ENCODE measurements around the gene MME.

The MME gene

DNA sequence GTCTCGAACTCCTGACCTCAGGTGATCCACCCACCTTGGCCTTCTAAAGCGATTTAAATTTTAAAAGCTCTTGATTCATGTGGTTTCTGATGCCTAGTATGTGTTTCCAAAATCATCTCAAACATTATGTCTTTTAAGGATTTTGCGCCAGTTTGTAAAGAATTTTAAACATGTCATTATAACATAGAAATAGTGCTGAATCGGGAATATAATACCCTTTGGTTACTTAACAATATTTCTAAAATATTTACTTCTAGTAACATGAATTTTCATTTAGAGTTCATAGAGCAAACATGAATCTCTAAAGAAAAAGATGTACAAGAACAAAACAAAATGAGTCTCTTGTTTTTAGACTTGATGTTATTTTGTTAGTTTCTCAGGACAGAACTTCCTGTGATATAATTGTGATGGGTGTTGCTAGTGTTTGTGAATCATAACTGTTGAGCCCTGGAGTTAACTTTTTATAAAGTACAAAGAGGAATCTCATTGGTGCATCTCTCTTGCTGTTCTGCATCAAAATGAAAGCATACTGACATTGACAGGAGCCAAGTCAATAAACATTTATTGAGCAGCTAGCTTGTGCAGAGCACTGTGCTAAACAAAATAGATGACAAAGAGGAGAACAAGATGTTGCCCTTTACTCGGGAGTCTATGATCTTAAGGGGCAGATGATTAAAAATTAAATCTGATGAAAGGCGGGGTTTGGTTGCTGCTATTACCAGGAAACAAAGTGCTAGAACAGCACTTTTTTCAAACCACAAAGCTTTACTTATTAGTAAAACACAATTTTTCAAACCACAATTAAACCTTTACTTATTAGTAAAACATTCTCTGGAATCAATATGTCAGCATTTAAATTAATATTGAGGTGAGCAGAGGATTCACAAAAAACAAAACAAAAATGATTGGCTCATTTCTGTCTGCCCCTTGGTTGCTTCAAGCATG, 73.4 kb downstream of the MME start:
- no peak for DNase-seq

DNA sequence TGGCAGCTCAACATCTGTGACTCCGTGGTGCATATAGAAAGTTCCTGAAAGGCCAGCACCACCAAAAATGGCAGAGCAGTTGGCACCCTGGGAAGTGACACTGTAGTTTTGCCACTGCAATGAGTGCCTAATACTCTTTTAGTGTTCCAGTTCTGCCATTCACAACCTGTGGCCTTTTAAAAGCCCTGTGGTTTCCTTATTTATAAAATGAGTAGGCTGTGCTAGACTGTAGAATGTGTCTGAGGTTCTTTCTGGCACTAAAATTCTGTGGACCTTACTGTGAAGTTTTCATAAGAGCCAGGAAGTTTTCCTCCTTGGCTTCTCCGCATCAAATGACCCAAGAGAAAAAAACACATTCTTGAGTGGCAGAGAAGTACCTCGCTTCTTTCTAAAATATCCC, 74.1 kb downstream of the MME start:
- no peak for DNase-seq

GRCh38 chr3:155158346-155159037, 78.4 kb downstream of the MME start:
- DNase-seq, result no peak

DNA sequence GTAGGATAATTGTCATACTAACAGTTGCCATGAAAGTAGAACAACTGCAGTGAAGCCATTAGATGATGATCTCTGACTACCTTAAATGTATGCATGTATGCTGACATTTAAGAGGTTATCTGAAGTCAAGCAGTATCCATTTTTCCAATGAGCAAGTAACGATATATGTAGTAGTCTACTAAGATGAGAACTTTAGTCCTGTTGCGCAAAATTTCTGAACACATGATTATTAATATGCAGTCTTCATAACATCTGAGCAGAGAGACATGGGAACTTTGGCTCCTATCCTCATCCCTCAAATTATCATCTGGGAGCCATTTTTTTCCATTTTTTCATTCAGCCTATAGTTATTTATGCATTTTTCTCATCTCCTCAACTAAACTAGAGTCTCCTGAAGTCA, 79.2 kb downstream of the MME start:
- DNase-seq, result no peak

DNA sequence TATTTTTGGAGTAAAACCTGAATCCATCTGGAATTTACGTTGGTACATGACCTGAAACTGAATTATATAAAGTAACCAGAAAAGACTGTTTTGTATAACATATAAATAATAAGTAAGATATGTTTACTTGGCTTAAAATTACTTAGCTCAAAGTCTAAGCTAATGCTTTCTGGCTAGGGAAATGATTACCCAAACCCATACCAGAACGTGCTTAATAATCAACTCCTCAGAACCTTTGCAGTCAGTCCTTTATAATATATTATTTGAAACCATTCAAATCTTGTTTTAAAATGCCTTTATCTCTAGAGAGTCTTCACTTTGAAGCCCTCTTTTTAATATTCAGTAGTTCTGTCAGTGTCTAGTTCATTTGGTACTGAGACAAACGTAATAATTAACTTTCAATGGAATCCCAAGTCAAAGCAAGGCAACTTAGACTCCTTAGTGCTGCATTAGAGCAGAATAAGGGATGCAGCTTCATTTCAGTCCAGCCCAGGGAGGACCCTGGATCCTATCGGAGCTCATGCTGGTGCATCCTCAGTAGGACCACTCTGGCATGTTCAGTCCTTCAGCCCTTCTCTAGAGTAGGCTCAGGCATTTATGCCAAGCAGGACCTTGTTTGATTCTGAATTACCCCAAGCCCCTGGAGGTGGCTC, 81.6 kb downstream of the MME start:
- no peak for DNase-seq

DNA sequence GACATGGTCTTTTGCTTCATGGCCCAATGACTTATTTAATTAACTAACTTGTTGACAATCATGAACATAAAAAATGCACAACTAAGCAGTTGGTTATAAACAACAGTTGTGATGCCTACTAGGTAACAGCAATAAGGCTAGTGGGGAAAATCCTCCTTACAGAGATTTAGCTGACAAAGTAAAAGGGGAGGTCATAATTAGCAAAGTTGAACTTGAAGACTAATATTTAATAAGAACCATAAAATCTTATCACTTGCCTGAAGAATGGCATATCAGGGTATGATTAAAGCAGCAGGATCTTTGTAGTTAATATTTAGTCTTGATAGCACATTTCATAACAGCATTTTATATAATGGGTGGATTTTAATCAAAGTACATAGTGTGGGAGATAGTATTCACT, 84.2 kb downstream of the MME start:
- no peak for DNase-seq

DNA sequence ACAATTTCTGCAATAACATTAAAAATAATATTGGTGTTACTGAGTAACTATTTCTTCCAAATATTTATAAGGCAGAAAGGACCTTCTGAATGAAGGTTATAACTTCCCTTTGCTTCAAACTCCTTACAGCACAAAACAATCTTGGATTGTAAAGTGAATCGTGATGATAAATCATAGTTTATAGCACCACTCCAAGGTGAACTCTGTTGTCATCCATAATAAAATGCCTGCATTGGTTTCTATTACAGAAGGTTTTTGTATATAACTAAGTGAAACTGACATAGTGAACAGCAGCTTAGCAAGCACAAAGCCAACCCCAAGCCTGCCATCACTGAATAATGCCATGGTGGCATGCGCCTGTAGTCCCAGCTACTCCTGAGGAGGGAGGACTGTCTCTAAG, 86.3 kb downstream of the MME start:
- DNase-seq, result no peak

DNA sequence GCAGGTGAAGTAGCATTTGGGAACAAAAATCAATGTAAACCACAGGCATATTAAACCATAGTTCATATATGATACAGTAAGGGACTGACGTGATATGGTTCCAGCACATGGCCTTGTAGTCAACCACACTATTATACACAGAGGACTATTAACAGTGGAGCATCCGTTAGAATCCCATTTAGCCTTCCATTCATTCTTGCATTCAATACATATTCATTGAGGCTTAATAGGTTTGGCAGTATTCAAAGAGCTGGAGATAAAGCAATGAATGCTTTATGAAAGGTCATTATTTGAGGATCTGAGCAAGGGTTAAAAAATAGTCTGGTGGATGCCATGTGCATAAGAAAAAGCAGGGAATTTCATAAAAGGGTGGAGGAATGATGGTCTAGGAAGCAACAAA, 89.1 kb downstream of the MME start:
- DNase-seq, result no peak

- DNase-seq, result no peak
Observed at GRCh38 chr3:155173771-155174170, 93.7 kb downstream of the MME start.

DNA sequence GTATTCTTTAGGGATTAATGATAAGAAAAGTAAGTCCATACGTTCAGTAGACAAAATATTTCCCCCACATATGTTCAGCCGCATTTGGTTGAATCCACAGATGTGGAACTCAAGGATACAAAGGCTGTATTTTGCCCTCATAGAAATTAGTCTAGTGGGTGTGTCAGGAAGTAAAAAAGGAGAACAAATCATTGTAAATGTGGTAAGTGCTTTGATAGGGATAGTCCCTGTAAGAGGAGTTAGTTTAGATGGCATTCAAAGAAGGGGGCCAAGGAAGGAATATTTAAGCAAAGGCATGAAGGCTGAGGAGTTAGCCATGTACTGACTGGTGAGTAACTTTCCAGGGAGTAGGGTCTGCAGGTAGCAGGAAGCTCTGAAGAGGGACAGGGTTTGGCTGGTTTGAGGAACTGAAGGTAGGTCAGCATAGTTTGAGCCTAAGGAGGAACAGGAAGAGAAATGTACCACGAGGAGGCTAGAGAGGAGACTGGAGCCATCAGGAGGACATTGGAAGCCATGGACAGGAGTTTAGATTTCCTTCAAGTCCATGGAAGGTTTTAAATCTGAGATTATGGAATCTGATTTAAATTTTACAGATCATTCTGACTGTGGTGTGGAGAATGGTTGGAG, 98.8 kb downstream of the MME start:
- DNase-seq, result no peak

DNA sequence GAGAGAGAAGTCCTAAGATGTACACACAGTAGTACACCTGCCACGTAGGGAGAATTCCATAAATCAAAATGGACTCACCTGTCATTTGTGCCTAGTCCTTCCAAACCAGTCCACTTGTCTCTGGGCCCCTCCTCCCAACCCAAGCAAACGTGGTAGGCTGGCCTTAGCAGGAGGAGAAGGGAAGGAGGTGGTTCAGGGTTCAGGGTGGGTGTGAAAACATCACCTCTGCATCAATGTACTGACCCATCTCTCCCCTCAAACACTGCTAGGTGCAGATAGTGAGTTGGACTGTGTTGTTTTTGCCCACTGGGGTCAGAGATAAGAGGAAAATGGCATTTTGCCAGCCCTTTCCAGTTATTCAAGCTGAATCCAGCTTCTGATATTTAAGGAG, 99.3 kb downstream of the MME start:
- DNase-seq, result no peak

DNA sequence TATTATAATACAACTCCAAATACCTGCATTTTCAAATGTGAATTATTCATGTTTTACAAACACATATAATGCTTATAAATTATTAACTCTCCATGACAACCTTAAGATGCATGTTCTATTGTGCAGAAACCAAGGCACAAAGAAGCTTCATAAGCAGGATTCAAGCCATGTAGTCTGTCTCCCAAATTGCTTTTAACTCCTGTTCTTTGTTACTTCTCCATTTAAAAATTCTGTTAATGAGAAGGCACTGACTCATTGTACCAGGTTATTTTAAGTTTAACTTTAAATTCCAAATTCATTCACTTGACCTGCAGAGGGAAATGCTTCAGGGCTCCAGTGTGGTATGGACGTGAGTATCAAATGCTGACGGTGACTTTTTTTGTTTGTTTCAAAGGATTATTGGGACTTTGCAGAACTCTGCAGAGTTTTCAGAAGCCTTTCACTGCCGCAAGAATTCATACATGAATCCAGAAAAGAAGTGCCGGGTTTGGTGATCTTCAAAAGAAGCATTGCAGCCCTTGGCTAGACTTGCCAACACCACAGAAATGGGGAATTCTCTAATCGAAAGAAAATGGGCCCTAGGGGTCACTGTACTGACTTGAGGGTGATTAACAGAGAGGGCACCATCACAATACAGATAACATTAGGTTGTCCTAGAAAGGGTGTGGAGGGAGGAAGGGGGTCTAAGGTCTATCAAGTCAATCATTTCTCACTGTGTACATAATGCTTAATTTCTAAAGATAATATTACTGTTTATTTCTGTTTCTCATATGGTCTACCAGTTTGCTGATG, 100.0 kb downstream of the MME start:
- no peak for DNase-seq

GRCh38 chr3:155182467-155182866, 102.3 kb downstream of the MME start:
- no peak for DNase-seq

DNA sequence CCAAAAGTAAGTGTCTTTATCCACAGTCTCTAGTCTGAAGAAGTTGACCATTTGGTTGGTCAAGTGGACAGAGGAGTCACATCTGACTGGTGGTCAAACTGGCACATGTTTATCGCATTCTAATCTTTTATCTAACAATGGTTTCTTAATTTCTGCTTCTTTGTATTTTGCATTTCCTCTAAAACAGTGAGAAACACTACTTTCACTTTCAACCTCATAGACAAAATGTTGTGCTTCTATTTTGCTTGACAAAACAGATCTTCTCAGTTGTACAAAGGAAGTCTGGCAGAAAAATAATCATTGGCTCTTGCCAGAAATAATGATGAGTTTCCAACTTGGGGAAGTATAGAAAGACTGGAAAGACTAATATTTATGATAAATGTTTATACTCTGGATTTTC, 103.9 kb downstream of the MME start:
- DNase-seq, result no peak

- no peak for DNase-seq
Observed at GRCh38 chr3:155185631-155186071, 105.5 kb downstream of the MME start.

GRCh38 chr3:155188031-155188430, 107.9 kb downstream of the MME start:
- no peak for DNase-seq

DNA sequence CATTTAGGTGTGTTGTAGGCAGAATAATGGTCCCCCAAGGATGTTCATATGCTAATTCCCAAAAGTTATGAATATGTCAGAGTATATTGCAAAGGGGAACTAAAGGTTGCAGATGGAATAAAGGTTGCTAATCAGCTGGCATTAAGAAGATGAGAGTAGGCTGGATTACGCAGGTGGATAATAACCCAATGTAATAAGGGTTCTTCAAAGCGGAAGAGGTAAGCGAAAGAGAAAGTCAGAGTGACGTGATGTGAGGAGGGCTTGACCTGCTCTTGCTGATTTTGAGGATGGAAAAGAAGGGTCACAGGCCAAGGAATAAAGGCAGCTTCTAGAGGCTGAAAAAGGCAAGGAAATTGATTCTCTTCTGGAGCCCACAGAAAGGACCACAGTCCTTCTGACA, 109.4 kb downstream of the MME start:
- no peak for DNase-seq

DNA sequence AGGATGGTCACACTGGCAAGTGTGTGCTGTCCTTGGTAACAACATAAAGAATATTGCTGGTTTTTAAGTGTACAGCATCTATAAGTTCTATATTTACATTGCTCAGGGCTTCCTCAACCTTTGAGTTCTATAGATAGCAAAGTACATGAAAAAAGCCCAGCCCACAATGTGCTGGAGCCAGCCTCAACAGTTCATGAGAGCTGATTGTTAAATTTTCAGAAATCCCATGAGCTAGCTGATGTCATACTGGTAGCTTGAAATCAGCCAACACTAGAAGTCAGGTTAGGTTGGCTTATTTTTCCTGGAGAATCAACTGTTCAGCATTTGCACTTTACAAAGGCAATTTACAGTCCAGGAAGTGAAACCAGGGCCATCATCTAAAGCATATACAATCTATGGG, 110.6 kb downstream of the MME start:
- DNase-seq, result no peak

DNA sequence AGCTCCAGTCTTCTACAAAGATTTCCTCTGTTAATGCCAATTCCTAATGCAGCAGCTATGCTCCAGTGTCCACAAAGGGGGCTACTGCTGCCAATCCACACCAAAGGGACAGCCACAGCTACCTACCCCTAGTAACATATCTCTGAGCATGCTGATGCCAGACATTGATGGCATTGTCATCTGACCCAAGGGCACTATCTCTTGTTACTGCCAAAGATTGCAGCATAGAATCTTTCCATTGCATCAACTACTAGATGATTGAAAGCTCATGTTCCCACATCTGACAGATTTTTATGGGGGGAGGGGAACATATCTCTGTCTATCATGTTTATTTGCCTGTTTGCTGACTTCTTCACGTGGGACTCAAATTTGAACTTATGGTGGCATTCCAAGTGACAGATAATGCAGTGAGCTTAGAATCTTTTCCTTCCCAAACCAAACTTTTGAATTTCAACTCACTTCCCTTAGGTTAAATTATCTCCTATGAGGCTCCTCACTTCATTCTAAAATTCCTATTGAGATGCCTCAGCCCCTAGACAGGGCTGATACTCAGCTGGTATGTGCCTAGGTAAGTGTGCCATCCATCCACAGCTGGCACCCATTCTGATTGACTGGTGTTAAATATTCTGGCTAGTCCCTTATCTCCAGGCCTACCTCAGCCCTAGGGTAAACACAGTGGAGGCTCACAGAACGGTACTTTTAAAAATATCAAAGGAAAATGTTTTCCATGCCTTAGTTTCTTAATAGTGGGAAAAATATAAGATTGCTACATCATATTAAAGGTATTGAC, 113.0 kb downstream of the MME start:
- DNase-seq, result no peak

DNA sequence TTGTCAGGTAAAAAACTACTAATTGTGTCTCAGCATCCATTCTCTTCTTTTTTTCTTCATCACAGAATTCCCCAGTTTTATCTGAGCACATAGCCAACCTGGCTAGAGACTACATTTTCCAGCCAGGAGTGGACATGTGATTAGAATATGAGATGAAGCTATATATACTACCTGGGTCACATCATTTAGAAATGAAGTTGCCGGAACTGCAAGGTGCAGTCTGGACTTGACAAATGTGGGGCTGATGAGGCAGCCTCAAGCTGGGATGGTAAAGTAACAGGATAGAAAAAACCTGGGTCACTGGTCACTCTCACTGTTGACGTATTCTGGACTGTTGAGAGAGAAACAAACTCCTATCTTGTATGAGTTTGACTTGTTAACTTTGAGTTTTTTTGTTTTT, 113.7 kb downstream of the MME start:
- DNase-seq, result no peak

All from activated naive CD4-positive, alpha-beta T cell (primary cell).